CD14-positive monocyte (primary cell): ENCODE results near the gene NUDCD3. TPM values are rescaled to one million over a fixed set of nuclear protein-coding genes. Genes with fewer than 3 reads are reported as not detected.

Source experiments
- DNase-seq, 3 donors: peaks; one replicate each; pipeline ENCODE4 v3.0.0-alpha.2; 2011 to 2022
- H2AFZ ChIP-seq: 2 replicates; pipeline ENCODE4 v1.6.0; 2012; ENCODE audit warnings: mild to moderate bottlenecking, low read depth, low read length, inconsistent platforms; ENCODE audit not compliant: insufficient read depth, poor library complexity, severe bottlenecking
- H3K27ac ChIP-seq, 2 donors: 1 replicate in 1 of 2; 2 replicates in 1 of 2; pipeline ENCODE4 v1.5.1; 2012 to 2013; ENCODE audit warnings: low read length in 2 of 2, control low read depth in 1 of 2, inconsistent platforms in 1 of 2, low read depth in 1 of 2, mild to moderate bottlenecking in 1 of 2
- H3K27me3 ChIP-seq, 2 donors: one replicate each; pipeline versions ENCODE4 v1.6.0 to v1.6.1; 2011 to 2013; ENCODE audit warnings: low read length in 2 of 2; ENCODE audit not compliant: control insufficient read depth in 2 of 2, insufficient read depth in 2 of 2
- H3K36me3 ChIP-seq, 2 donors: replicated peaks in 1 of 2; 1 replicate in 1 of 2; 2 replicates in 1 of 2; pipeline versions ENCODE4 v1.5.1 to v1.6.1; 2012 to 2013; ENCODE audit warnings: low read length in 2 of 2, control low read depth in 1 of 2, inconsistent platforms in 1 of 2, mild to moderate bottlenecking in 1 of 2; ENCODE audit not compliant: insufficient read depth in 2 of 2, control insufficient read depth in 1 of 2
- H3K4me1 ChIP-seq, 2 donors: 1 replicate in 1 of 2; 2 replicates in 1 of 2; pipeline versions ENCODE4 v1.5.1 to v1.6.1; 2012 to 2013; ENCODE audit warnings: low read length in 2 of 2, control low read depth in 1 of 2, inconsistent platforms in 1 of 2, mild to moderate bottlenecking in 1 of 2, moderate library complexity in 1 of 2; ENCODE audit not compliant: insufficient read depth in 2 of 2, control insufficient read depth in 1 of 2
- H3K4me2 ChIP-seq: replicated peaks from 2 replicates; pipeline ENCODE3; 2012; ENCODE audit warnings: low read length, moderate library complexity, mild to moderate bottlenecking; ENCODE audit not compliant: poor library complexity, severe bottlenecking; ENCODE audit errors: extremely low read depth
- H3K4me3 ChIP-seq, 3 experiments: fragments of 200-600 bp in 1 of 3; sonication (generic) in 1 of 3; replicated peaks in 1 of 3; 1 replicate in 2 of 3; 2 replicates in 1 of 3; pipeline ENCODE4 v1.5.1; 2011 to 2013; ENCODE audit warnings: low read length in 3 of 3, mild to moderate bottlenecking in 3 of 3, control low read depth in 2 of 3, low read depth in 2 of 3, inconsistent platforms in 1 of 3, moderate library complexity in 1 of 3
- H3K79me2 ChIP-seq: 2 replicates; pipeline ENCODE4 v1.6.0; 2012; ENCODE audit warnings: mild to moderate bottlenecking, control low read depth, inconsistent platforms, low read length, moderate library complexity; ENCODE audit not compliant: insufficient read depth
- H3K9ac ChIP-seq: 2 replicates; pipeline ENCODE4 v1.6.0; 2017; ENCODE audit warnings: low read length, mild to moderate bottlenecking; ENCODE audit not compliant: insufficient read depth, poor library complexity, severe bottlenecking
- H3K9me3 ChIP-seq, 2 donors: replicated peaks in 1 of 2; 1 replicate in 1 of 2; 2 replicates in 1 of 2; pipeline versions ENCODE4 v1.5.1 to v1.6.1; 2012 to 2013; ENCODE audit warnings: low read length in 2 of 2, control low read depth in 1 of 2; ENCODE audit not compliant: control insufficient read depth in 1 of 2, insufficient read depth in 1 of 2
- H4K20me1 ChIP-seq: 2 replicates; pipeline ENCODE4 v1.6.0; 2012; ENCODE audit warnings: mild to moderate bottlenecking, low read length, control low read depth, moderate library complexity; ENCODE audit not compliant: insufficient read depth
- H3K27ac Mint-ChIP-seq, 7 donors: one replicate each; pipeline ENCODE4 v1.8.0; 2020; ENCODE audit warnings: mild to moderate bottlenecking in 7 of 7, mixed read lengths in 7 of 7, moderate library complexity in 6 of 7, inconsistent platforms in 2 of 7
- H3K27me3 Mint-ChIP-seq, 3 donors: one replicate each; pipeline ENCODE4 v1.8.0; 2021 to 2022; ENCODE audit warnings: low read depth in 3 of 3, mild to moderate bottlenecking in 3 of 3, mixed read lengths in 3 of 3, moderate library complexity in 3 of 3, inconsistent platforms in 1 of 3
- H3K36me3 Mint-ChIP-seq, 2 donors: one replicate each; pipeline ENCODE4 v1.8.0; 2020; ENCODE audit warnings: mixed read lengths in 2 of 2, inconsistent platforms in 1 of 2, mild to moderate bottlenecking in 1 of 2
- H3K4me1 Mint-ChIP-seq: one replicate; pipeline ENCODE4 v1.8.0; 2020; ENCODE audit warnings: mild to moderate bottlenecking, mixed read lengths
- H3K4me3 Mint-ChIP-seq, 2 donors: one replicate each; pipeline ENCODE4 v1.8.0; 2020; ENCODE audit warnings: mild to moderate bottlenecking in 2 of 2, mixed read lengths in 2 of 2, moderate library complexity in 1 of 2
- H3K9me3 Mint-ChIP-seq, 7 donors: one replicate each; pipeline ENCODE4 v1.8.0; 2020 to 2022; ENCODE audit warnings: mixed read lengths in 7 of 7, mild to moderate bottlenecking in 6 of 7, moderate library complexity in 6 of 7, inconsistent platforms in 2 of 7
- CTCF ChIP-seq: fragments of 200-600 bp; IDR thresholded peaks from one replicate; pipeline ENCODE4 v1.8.0; 2022; ENCODE audit warnings: antibody characterized with exemption, mild to moderate bottlenecking
- WGBS: methylation state at CpG from one replicate; pipeline ENCODE4 v1.1.5; 2013; ENCODE audit warnings: missing lambda C conversion rate; ENCODE audit not compliant: insufficient coverage; 5-methylcytosine and 5-hydroxymethylcytosine counted together
- intact Hi-C, 2 donors: fragments of 100-400 bp; cut with micrococcal nuclease; formaldehyde crosslinking; loops; one replicate each; pipeline versions ENCODE4 v1.15.0 to v1.15.1; 2023
- polyA plus RNA-seq, 3 donors: library from polyadenylated mRNA; depleted of rRNA in 1 of 3; unstranded in 2 of 3; stranded (reverse) in 1 of 3; fragments of 300-500 nt in 2 of 3; fragments of >200 nt in 1 of 3; fragmentation: Illumina TruSeq in 2 of 3; gene quantifications; 1 replicate in 2 of 3; 2 replicates in 1 of 3; pipeline ENCODE4 v1.2.3, GENCODE V29; 2012 to 2021

NUDCD3 gene
- polyA plus RNA-seq, 3 donors, result 13.6 to 26.5 (median 21.6) TPM

DNA sequence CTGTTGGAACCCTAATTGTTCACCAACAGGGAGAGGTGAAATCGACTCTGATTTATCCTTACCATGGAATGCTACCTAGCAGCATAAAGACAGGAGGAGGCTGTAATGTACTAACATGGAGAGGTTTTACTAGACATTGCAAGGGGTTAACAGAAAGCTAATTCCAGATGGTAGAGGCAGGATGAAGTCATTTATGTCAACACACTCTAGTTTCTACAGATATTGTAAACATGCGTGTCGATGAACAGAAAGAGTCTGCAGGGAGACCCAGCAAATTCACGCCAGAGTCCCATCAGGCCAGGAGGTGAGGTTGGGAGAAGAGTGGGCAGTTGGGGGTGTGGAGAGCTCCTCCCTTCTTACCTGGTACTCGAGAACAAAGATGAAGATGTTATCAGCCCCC is 43.6 kb upstream of the NUDCD3 start:
- no peaks in the 10 kb centered on the region for H3K9me3 ChIP-seq
- H3K36me3 ChIP-seq, result no peaks in the 10 kb centered on the region
- no peaks in the 10 kb centered on the region for H3K79me2 ChIP-seq
- Mint-ChIP-seq H3K27me3 (peaks cover 2 to 7% (median 6%) of the 10 kb centered on the region in 3 donors), H3K9me3 (peaks cover 0 to 2% (median 0%) of the 10 kb centered on the region in 7 donors), H3K4me3 (no peak overlapping the region), H3K4me1 (no peaks in the 10 kb centered on the region), H3K27ac (no peak overlapping the region), H3K36me3 (no peaks in the 10 kb centered on the region)
- no peaks in the 10 kb centered on the region for H3K27me3 ChIP-seq
- intact Hi-C loops, result no loop called here
- H3K4me1 ChIP-seq, result no peaks in the 10 kb centered on the region
- no peak for DNase-seq
- H3K4me2 ChIP-seq, result no peak overlapping the region
- no peak for TF ChIP-seq CTCF
- no peak overlapping the region for H2AFZ ChIP-seq
- H3K9ac ChIP-seq, result no peak overlapping the region
- no peaks in the 10 kb centered on the region for H4K20me1 ChIP-seq
- H3K27ac ChIP-seq, result no peak overlapping the region
- H3K4me3 ChIP-seq, result no peak overlapping the region
- 100% methylated on average over 2 of the region's 5 CpGs for WGBS

DNA sequence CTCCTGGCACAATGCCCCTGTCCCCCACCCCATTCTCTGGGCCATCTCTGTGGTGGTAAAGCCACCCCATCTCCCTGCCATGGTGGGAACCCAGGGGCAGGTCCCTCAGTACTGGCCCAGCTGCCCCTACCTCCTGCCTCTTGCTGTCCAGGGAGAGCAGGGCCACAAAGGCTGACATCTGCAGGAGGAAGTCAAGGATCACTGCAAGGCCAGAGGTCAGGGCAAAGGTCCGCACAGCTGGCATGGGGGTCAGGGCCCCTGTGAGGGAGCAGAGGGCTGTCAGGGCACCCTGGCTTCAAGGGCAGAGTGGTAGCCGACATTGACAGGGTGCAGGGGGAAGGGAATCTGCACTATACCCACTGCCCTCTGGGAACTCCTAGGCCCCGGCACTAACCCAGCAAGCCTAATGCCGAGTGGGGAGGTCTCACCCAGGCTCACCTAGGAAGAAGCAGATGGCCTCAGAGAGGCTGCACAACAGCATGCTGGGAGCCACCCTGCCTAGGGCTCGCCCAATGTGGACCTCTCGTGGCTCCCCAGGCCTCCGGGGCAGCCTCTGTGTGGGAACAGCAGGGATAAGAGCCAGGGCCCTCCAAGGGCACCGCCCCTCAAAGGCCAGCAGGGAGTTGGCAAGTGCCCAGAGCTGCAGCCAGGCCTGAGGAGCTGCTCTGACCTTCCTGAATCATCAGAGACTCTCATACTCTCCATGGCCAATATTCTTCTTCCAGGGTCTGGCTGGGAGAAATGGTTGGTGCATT is 43.0 kb upstream of the NUDCD3 start:
- Mint-ChIP-seq H3K36me3 (no peaks in the 10 kb centered on the region), H3K27me3 (peaks cover 2 to 6% (median 5%) of the 10 kb centered on the region in 3 donors), H3K27ac (no peak overlapping the region), H3K4me3 (no peak overlapping the region), H3K4me1 (no peaks in the 10 kb centered on the region), H3K9me3 (peaks cover 0 to 4% (median 0%) of the 10 kb centered on the region in 7 donors)
- H3K9ac ChIP-seq, result no peak overlapping the region
- H3K36me3 ChIP-seq, result no peaks in the 10 kb centered on the region
- TF ChIP-seq CTCF, result no peak
- H3K27ac ChIP-seq, result no peak overlapping the region
- H3K9me3 ChIP-seq, result no peaks in the 10 kb centered on the region
- intact Hi-C loops, result no loop called here
- no peak overlapping the region for H2AFZ ChIP-seq
- no peaks in the 10 kb centered on the region for H3K79me2 ChIP-seq
- no peak for DNase-seq
- H4K20me1 ChIP-seq, result no peaks in the 10 kb centered on the region
- H3K4me1 ChIP-seq, result no peaks in the 10 kb centered on the region
- no peak overlapping the region for H3K4me2 ChIP-seq
- no peak overlapping the region for H3K4me3 ChIP-seq
- H3K27me3 ChIP-seq, result no peaks in the 10 kb centered on the region
- WGBS, result 94% methylated on average over 7 of the region's 8 CpGs
